OCI-LY7 (cell line): ENCODE measurements around the gene MEF2A.

Experiments used
- EZH2phosphoT487 ChIP-seq: fragments of 200-600 bp; sonication (generic); IDR thresholded peaks from 2 replicates; pipeline ENCODE4 v1.6.1; 2018; ENCODE audit warnings: low read depth, borderline replicate concordance, mild to moderate bottlenecking, mixed run types, antibody characterized with exemption, low read length, moderate library complexity, mixed read lengths
- TF ChIP-seq, protein P1 (sequence below): fragments of 200-600 bp; sonication (generic); conservative IDR thresholded peaks from 2 replicates; pipeline ENCODE4 v1.5.1; 2014; ENCODE audit warnings: mild to moderate bottlenecking, antibody characterized with exemption, low read length, moderate library complexity, mixed read lengths

DNA sequence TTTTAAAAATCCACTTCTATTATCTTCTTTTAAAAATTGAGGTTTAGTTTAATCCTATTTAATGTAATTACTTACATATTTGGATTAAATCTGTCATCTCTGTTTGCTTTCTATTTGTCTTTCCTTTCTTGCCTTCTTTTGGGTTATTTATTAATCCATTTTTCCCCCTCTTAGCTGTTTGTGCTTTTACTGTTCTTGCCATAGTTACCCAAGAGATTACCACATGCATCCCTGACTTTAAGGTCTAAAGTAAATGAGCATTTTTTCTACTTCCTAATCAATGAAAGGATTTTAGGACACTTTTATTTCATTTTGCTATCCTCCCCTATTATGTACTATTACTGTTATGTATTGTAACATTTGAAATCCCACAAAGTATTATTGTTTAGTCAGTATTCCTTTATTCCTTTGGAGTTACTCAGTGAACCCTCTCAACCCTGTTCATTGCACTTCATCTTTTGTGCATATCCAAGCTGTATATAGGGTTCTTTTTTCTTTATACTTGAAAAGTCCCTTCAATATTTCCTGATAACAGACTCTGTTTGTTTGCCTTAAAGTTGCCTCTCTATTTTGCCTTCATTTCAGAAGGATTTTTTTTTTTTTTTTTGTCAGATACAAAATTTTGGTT is 62.7 kb downstream of the MEF2A start:
- TF ChIP-seq, protein P1, sequence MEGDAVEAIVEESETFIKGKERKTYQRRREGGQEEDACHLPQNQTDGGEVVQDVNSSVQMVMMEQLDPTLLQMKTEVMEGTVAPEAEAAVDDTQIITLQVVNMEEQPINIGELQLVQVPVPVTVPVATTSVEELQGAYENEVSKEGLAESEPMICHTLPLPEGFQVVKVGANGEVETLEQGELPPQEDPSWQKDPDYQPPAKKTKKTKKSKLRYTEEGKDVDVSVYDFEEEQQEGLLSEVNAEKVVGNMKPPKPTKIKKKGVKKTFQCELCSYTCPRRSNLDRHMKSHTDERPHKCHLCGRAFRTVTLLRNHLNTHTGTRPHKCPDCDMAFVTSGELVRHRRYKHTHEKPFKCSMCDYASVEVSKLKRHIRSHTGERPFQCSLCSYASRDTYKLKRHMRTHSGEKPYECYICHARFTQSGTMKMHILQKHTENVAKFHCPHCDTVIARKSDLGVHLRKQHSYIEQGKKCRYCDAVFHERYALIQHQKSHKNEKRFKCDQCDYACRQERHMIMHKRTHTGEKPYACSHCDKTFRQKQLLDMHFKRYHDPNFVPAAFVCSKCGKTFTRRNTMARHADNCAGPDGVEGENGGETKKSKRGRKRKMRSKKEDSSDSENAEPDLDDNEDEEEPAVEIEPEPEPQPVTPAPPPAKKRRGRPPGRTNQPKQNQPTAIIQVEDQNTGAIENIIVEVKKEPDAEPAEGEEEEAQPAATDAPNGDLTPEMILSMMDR, result no peak
- no peak for TF ChIP-seq EZH2phosphoT487
